H1 (cell line): ENCODE data around the gene KIN. TPM values are rescaled to one million over a fixed set of nuclear protein-coding genes. Genes with fewer than 3 reads are reported as not detected.

ENCODE experiments used
- CTCF ChIA-PET: fragments of 300-600 bp; sonication (Branson Sonifier 250); formaldehyde crosslinking; loops from one replicate; lab custom pipeline; 2021; ENCODE audit not compliant: partially characterized antibody; lab: Charles Lee
- POLR2A ChIA-PET: fragments of 300-600 bp; sonication (Branson Sonifier 250); formaldehyde crosslinking; loops from one replicate; lab custom pipeline; 2021; ENCODE audit warnings: inconsistent platforms; ENCODE audit not compliant: partially characterized antibody; lab: Charles Lee
- DNase-seq, 2 experiments: peaks; one replicate each; pipeline versions ENCODE4 v3.0.0 to v3.0.0-alpha.2; 2010 to 2022; ENCODE audit warnings: low spot score in 2 of 2, low read depth in 1 of 2, mixed read lengths in 1 of 2
- FAIRE-seq: peaks from 2 replicates; lab custom pipeline; 2011; peaks lifted over from hg19 to GRCh38; lab: Jason Lieb, UNC
- H2AFZ ChIP-seq: 2 replicates; pipeline ENCODE4 v1.8.1; 2012; ENCODE audit warnings: low read length, inconsistent platforms
- H2AK5ac ChIP-seq: 2 replicates; pipeline ENCODE4 v1.6.1; 2013; ENCODE audit warnings: low read depth, low read length
- H2BK120ac ChIP-seq: replicated peaks from 2 replicates; pipeline ENCODE3; 2013; ENCODE audit warnings: low read depth, low read length, inconsistent platforms
- H2BK12ac ChIP-seq: 2 replicates; pipeline ENCODE4 v1.6.1; 2013; ENCODE audit warnings: low read depth, low read length
- H2BK15ac ChIP-seq: 2 replicates; pipeline ENCODE4 v1.6.1; 2013; ENCODE audit warnings: low read length
- H2BK20ac ChIP-seq: 2 replicates; pipeline ENCODE4 v1.6.1; 2013; ENCODE audit warnings: low read length
- H2BK5ac ChIP-seq: 2 replicates; pipeline ENCODE4 v1.6.1; 2013; ENCODE audit warnings: low read depth, low read length
- H3K14ac ChIP-seq: 2 replicates; pipeline ENCODE4 v1.6.1; 2013; ENCODE audit warnings: inconsistent platforms; ENCODE audit not compliant: insufficient read length
- H3K18ac ChIP-seq: 2 replicates; pipeline ENCODE4 v1.6.1; 2013; ENCODE audit warnings: low read length; ENCODE audit errors: extremely low read depth
- H3K23ac ChIP-seq: 2 replicates; pipeline ENCODE4 v1.6.1; 2013; ENCODE audit warnings: inconsistent platforms; ENCODE audit not compliant: insufficient read length
- H3K23me2 ChIP-seq: 2 replicates; pipeline ENCODE4 v1.6.1; 2013; ENCODE audit warnings: low read depth, low read length
- H3K27ac ChIP-seq: 2 replicates; pipeline ENCODE4 v1.6.1; 2011; ENCODE audit warnings: low read depth, low read length, inconsistent platforms
- H3K27me3 ChIP-seq, 4 experiments: replicated peaks in 1 of 4; 1 replicate in 1 of 4; 2 replicates in 3 of 4; pipeline versions ENCODE4 v1.6.1 to v1.8.1; 2011 to 2013; ENCODE audit warnings: low read length in 3 of 4, mild to moderate bottlenecking in 3 of 4, inconsistent platforms in 2 of 4, mixed read lengths in 2 of 4, moderate library complexity in 1 of 4; ENCODE audit not compliant: control insufficient read depth in 3 of 4, insufficient read depth in 3 of 4; ENCODE audit errors: extremely low read depth in 1 of 4
- H3K36me3 ChIP-seq, 4 experiments: 2 replicates each; pipeline versions ENCODE4 v1.6.1 to v1.8.1; 2011 to 2013; ENCODE audit warnings: mild to moderate bottlenecking in 4 of 4, low read length in 3 of 4, moderate library complexity in 2 of 4, control low read depth in 1 of 4, inconsistent platforms in 1 of 4; ENCODE audit not compliant: insufficient read depth in 4 of 4, control insufficient read depth in 2 of 4
- H3K4ac ChIP-seq: replicated peaks from 2 replicates; pipeline ENCODE3; 2013; ENCODE audit warnings: low read length, low read depth, mixed read lengths, inconsistent platforms; ENCODE audit not compliant: insufficient read length
- H3K4me1 ChIP-seq, 4 experiments: replicated peaks in 1 of 4; 1 replicate in 1 of 4; 2 replicates in 3 of 4; pipeline versions ENCODE4 v1.6.1 to v1.8.1; 2011 to 2013; ENCODE audit warnings: low read length in 3 of 4, inconsistent platforms in 2 of 4, mixed read lengths in 1 of 4; ENCODE audit not compliant: insufficient read depth in 4 of 4, control insufficient read depth in 3 of 4
- H3K4me2 ChIP-seq, 2 experiments: 2 replicates each; pipeline versions ENCODE4 v1.6.1 to v1.8.1; 2011 to 2013; ENCODE audit warnings: low read depth in 2 of 2, low read length in 2 of 2, control low read depth in 1 of 2, inconsistent platforms in 1 of 2, mild to moderate bottlenecking in 1 of 2; ENCODE audit not compliant: insufficient read depth in 1 of 2
- H3K4me3 ChIP-seq, 4 experiments: fragments of 200-600, 300-600 bp in 1 of 4; sonication (generic), shearing (Covaris generic), sonication (Bioruptor Twin) in 1 of 4; 2 replicates each; pipeline versions ENCODE4 v1.5.1 to v1.8.1; 2011 to 2016; ENCODE audit warnings: low read length in 4 of 4, low read depth in 3 of 4, control low read depth in 2 of 4, inconsistent platforms in 2 of 4, mild to moderate bottlenecking in 2 of 4, mixed read lengths in 1 of 4, moderate library complexity in 1 of 4; ENCODE audit not compliant: insufficient read depth in 2 of 4; ENCODE audit errors: extremely low read depth in 1 of 4
- H3K56ac ChIP-seq: replicated peaks from 2 replicates; pipeline ENCODE3; 2013; ENCODE audit warnings: low read depth, mild to moderate bottlenecking, mixed read lengths, low read length, inconsistent platforms; ENCODE audit not compliant: insufficient read length
- H3K79me1 ChIP-seq: 2 replicates; pipeline ENCODE4 v1.6.1; 2013; ENCODE audit warnings: low read depth, low read length, control low read depth
- H3K79me2 ChIP-seq, 2 experiments: 2 replicates each; pipeline versions ENCODE4 v1.6.1 to v1.8.1; 2012 to 2013; ENCODE audit warnings: low read length in 2 of 2, mild to moderate bottlenecking in 2 of 2, inconsistent platforms in 1 of 2; ENCODE audit not compliant: insufficient read depth in 2 of 2, control insufficient read depth in 1 of 2
- H3K9ac ChIP-seq, 4 experiments: replicated peaks in 1 of 4; 1 replicate in 1 of 4; 2 replicates in 3 of 4; pipeline versions ENCODE4 v1.6.1 to v1.8.1; 2011 to 2013; ENCODE audit warnings: low read depth in 3 of 4, low read length in 3 of 4, control low read depth in 2 of 4, mild to moderate bottlenecking in 2 of 4, moderate library complexity in 2 of 4, inconsistent platforms in 1 of 4; ENCODE audit errors: extremely low read depth in 1 of 4
- H3K9me3 ChIP-seq, 2 experiments: 2 replicates each; pipeline versions ENCODE4 v1.6.1 to v1.8.1; 2012 to 2013; ENCODE audit warnings: mild to moderate bottlenecking in 2 of 2, moderate library complexity in 2 of 2, control low read depth in 1 of 2, inconsistent platforms in 1 of 2, low read depth in 1 of 2, low read length in 1 of 2, mixed read lengths in 1 of 2; ENCODE audit not compliant: insufficient read depth in 2 of 2
- H4K20me1 ChIP-seq, 2 experiments: replicated peaks in 1 of 2; 2 replicates each; pipeline versions ENCODE3 to v1.8.1; 2011 to 2013; ENCODE audit warnings: inconsistent platforms in 2 of 2, low read length in 2 of 2, mild to moderate bottlenecking in 1 of 2; ENCODE audit not compliant: insufficient read depth in 2 of 2, control insufficient read depth in 1 of 2
- H4K5ac ChIP-seq: 2 replicates; pipeline ENCODE4 v1.6.1; 2013; ENCODE audit warnings: low read length, low read depth, mixed read lengths, inconsistent platforms; ENCODE audit not compliant: insufficient read length
- H4K8ac ChIP-seq: 2 replicates; pipeline ENCODE4 v1.8.0; 2013; ENCODE audit warnings: mild to moderate bottlenecking, moderate library complexity, low read length, inconsistent platforms; ENCODE audit not compliant: insufficient read depth; ENCODE audit errors: extremely low read depth
- H4K91ac ChIP-seq: replicated peaks from 2 replicates; pipeline ENCODE3; 2013; ENCODE audit warnings: low read length, mixed read lengths, inconsistent platforms; ENCODE audit not compliant: insufficient read length
- CEBPB ChIP-seq: IDR thresholded peaks from 2 replicates; pipeline ENCODE4 v1.6.1; 2012; ENCODE audit warnings: low read depth, low read length
- FOSL1 ChIP-seq: IDR thresholded peaks from 2 replicates; pipeline ENCODE4 v1.6.1; 2011; ENCODE audit warnings: mild to moderate bottlenecking, low read depth, low read length, moderate library complexity; ENCODE audit not compliant: insufficient read depth
- WGBS, 2 experiments: shearing (Covaris generic) in 1 of 2; methylation state at CpG; one replicate each; pipeline versions ENCODE4 v1.1.6 to v1.1.7; 2013 to 2015; ENCODE audit warnings: low lambda C conversion rate in 2 of 2, mixed read lengths in 2 of 2, inconsistent platforms in 1 of 2, low coverage in 1 of 2, missing lambda C conversion rate in 1 of 2; ENCODE audit not compliant: insufficient replicate concordance in 2 of 2, insufficient coverage in 1 of 2, insufficient read length in 1 of 2; ENCODE audit errors: extremely low coverage in 1 of 2, missing lambda C conversion rate in 1 of 2; 5-methylcytosine and 5-hydroxymethylcytosine counted together
- polyA plus RNA-seq, 7 experiments: library from polyadenylated mRNA; depleted of rRNA in 3 of 7; stranded (reverse) in 5 of 7; unstranded in 2 of 7; fragments of >200 nt in 5 of 7; fragments of 200-250 nt in 2 of 7; gene quantifications; 1 replicate in 5 of 7; 2 replicates in 1 of 7; 4 replicates in 1 of 7; pipeline versions ENCODE4 v1.2.1 to v1.2.3, GENCODE V29; 2011 to 2013; ENCODE audit warnings: missing spikeins in 2 of 7, mixed read lengths in 2 of 7
- total RNA-seq: library from RNA; stranded (reverse); fragmentation: NEBNext Ultra II Directional; extraction: Animal tissue kit (Norgen Biotek cat#: 25700); gene quantifications from 2 replicates; pipeline ENCODE4 v1.2.1, GENCODE V29; 2021

Gene KIN
- total and polyA plus RNA-seq, 2 of the 8 experiments (the other 6 are each of a cell fraction or from before 2014, with no cell fraction given): 3.7 to 16.5 TPM

DNA sequence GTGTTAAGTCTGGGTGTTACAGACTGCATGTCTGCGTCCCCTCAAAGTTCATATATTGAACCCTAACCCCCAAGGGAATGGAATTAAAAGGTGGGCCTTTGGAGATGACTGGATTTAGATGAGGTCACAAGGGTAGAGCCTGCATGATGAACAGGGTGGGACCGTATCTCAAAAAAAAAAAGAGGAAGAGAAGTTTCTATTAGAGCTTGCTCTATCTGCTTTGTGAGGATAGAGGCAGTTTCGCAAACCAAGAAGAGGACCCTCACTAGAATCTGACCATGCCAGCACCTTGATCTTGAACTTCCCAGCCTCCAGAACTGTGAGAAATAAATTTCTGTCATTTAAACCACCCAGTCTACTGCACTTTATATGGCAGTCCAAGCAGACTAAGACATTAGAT, 1.4 kb downstream of the KIN start:
- 98% methylated on average over 3 of the region's 3 CpGs; no CpG with 5 or more reads in 1 of the 2 experiments for WGBS, 2 experiments
- FAIRE-seq (no peak), DNase-seq (no peak)
- Histone ChIP-seq H2BK120ac (no peak overlapping the region), H3K9me3 (no peaks in the 10 kb centered on the region), H2BK5ac (no peak overlapping the region), H3K79me2 (peaks cover 24 to 88% of the 10 kb centered on the region in 2 experiments), H3K27me3 (no peaks in the 10 kb centered on the region), H2AK5ac (no peak overlapping the region), H2AFZ (no peak overlapping the region), H4K5ac (no peak overlapping the region), H4K8ac (no peak overlapping the region), H3K23me2 (0 out of 2 replicates have a peak, but pooled peaks cover 9% of the 10 kb centered on the region), H3K4me2 (peak overlapping the region; percentile 68 to 86; a peak in 3 of 4 replicates), H3K27ac (no peak overlapping the region), H3K56ac (no peak overlapping the region), H4K20me1 (peaks cover 7 to 9% of the 10 kb centered on the region in 2 experiments), H3K4me1 (peaks cover 0 to 5% (median 1%) of the 10 kb centered on the region in 4 experiments; a peak in 4 of 7 replicates), H2BK12ac (no peak overlapping the region), H3K36me3 (peaks cover 0 to 6% (median 0%) of the 10 kb centered on the region in 4 experiments; a peak in 1 of 8 replicates), H3K14ac (no peak overlapping the region), H2BK20ac (no peak overlapping the region), H3K4me3 (peak overlapping the region in 2 of 4 experiments; percentile 77 to 86; a peak in 3 of 8 replicates), H2BK15ac (no peak overlapping the region), H3K23ac (no peak overlapping the region), H3K18ac (no peak overlapping the region), H3K4ac (no peak overlapping the region), H3K9ac (no peak overlapping the region; a peak in 1 of 7 replicates), H4K91ac (no peak overlapping the region), H3K79me1 (peaks cover 2% of the 10 kb centered on the region; the same call in 1 of the 2 replicates)
- POLR2A ChIA-PET: no interaction called here
- TF ChIP-seq FOSL1 (no peak), CEBPB (no peak)
- CTCF ChIA-PET: no interaction called here
